NOMO-1 (cell line): ENCODE results near the gene SFN.
A peak's percentile ranks its signal among the peaks of the same experiment; 100 is the strongest.
"Not testable (repeated sequence)": the region's sequence is repeated elsewhere in the genome, so short reads cannot be mapped to it uniquely, and the experiment has no call there.

Experiments
- DNase-seq, 2 experiments: peaks; one replicate each; lab custom pipeline; 2025; ENCODE audit not compliant: unreplicated experiment in 2 of 2; lab: John Stamatoyannopoulos, UW

Gene SFN

DNA sequence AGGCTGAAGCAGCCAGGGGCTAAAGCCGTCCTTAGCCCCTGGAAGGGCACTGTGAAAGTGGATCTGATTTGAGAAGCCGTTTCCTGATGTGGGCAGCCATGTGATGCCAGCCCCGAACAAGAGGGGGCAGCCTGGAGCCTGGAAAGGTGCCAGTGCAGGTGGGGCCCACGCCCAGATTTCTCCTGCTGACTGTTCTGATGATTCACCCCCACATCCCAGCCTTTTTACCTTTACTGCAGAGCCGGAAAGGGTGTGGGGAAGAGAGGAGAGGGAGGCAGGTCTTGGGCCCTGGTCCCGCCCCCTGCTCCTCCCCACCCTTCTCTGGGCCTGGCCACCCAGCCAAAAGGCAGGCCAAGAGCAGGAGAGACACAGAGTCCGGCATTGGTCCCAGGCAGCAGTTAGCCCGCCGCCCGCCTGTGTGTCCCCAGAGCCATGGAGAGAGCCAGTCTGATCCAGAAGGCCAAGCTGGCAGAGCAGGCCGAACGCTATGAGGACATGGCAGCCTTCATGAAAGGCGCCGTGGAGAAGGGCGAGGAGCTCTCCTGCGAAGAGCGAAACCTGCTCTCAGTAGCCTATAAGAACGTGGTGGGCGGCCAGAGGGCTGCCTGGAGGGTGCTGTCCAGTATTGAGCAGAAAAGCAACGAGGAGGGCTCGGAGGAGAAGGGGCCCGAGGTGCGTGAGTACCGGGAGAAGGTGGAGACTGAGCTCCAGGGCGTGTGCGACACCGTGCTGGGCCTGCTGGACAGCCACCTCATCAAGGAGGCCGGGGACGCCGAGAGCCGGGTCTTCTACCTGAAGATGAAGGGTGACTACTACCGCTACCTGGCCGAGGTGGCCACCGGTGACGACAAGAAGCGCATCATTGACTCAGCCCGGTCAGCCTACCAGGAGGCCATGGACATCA, at the start of gene SFN:
Gene SFN (plus strand): TSS at position 369 of the 904 bp plus-strand sequence. CDS start 64 bp downstream, at position 433.
- DNase-seq: peak in 1 of 2 experiments; percentile 26

- no peak for DNase-seq
These were observed 48.6 kb upstream of the SFN start for GRCh38 chr1:26814377-26814776.

- no peak for DNase-seq
These were observed 48.1 kb upstream of the SFN start for GRCh38 chr1:26814893-26815292.

DNA sequence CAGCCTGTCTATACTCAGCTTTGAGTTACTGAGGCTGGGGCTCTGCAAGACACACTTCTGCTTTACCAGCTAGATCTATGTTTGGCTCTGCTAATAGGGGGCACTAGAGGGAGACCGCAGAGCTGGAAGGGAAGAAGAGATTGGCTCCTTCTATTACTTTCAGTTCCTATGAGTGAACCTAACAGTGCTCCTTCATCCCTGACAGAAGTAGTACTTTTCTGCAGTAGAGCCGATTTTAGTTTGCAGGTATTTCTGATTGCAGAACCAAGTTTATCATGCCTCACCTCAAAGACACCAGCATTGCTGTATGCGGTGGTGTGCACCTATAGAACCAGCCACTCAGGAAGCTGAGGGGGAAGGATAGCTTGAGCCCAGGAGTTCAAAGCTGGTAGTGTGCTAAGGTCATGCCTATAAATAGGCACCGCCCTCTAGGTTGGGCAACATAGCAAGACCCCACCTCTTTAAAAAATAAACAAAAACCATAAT, 42.1 kb upstream of the SFN start:
- DNase-seq: peak; percentile 85 to 99

GRCh38 chr1:26822737-26823395, 40.1 kb upstream of the SFN start:
- DNase-seq: no peak

GRCh38 chr1:26824731-26825130, 38.2 kb upstream of the SFN start:
- DNase-seq: no peak

GRCh38 chr1:26826261-26827105, 36.5 kb upstream of the SFN start, which contains the start of gene ZDHHC18:
Gene ZDHHC18 (plus strand): TSS chr1:26826688. CDS start chr1:26826805, 117 bp downstream.
- DNase-seq: peak; percentile 39 to 64

DNA sequence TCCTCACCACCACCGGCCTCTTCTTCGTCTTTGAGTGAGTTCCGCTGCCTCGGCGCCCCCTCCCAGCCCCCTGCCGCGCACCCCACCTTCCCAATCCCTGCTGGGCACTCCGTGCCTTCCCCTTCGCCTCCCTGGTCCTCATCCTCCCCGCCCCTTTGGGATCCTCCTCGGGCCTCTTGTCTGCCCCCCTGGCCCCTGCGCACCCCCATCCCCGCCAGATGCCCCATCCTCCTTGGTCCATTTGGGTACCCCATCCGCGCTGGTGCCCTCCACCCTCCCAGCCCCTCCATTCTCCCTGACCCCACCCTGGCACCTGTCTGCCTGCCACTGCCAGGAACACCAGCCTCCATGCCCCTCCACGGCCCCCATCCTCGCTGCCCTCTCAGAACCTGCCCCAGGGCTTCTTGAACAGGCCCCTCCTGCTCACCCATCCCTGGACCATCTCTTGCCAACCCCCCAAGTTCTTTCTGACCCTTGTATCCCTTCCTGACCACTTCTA, 35.8 kb upstream of the SFN start:
- DNase-seq: no peak

DNA sequence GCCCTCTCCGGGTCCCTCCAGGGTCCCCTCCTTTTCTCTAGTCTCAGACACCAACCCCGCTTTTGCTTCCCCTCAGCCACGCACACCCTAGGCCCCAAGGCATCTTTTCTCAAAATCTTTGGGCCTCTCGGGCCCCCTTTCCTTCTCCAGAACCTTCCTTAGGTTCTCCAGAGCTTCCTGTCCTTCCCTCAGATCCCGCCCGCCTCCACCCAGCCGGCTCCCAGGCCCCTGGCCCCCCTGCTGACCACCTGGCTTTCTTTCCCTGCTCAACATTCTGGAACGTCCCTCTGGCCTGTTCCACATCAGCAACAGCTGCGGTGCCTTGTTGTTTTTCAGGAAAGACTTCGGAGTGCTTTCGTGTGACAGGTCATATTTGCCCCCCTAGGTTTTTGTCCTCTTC, 35.3 kb upstream of the SFN start:
- DNase-seq: no peak

DNA sequence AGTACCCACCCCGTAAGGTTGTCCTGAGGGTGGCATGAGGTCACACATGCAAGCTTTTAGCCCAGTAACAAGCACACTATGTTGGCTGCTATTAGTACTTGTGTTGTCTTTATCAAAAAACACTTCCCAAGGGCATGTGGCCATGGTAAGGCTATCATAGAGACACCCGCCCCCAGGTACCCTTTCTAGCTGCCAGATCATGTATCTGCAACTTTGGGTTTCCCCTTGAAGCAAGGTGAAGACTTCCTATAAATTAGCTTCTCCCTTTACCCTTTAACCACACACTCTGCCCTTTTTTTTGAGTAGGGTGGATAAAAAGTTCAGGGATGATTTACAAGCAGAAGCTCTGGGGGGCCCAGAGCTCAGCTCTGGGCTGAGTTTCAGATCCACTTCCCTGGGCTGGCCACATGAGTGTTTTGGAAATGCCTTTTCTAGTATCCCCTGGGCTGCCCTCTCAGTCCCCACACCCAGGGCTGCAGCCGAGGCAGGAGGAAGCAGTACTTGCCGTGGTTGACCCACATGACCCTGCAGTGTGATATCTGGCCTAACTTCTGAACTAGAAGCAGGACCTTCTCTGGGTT, 34.4 kb upstream of the SFN start:
- peak; percentile 61 to 62 for DNase-seq

- no peak for DNase-seq
These were observed 33.6 kb upstream of the SFN start for GRCh38 chr1:26829184-26829911.

DNA sequence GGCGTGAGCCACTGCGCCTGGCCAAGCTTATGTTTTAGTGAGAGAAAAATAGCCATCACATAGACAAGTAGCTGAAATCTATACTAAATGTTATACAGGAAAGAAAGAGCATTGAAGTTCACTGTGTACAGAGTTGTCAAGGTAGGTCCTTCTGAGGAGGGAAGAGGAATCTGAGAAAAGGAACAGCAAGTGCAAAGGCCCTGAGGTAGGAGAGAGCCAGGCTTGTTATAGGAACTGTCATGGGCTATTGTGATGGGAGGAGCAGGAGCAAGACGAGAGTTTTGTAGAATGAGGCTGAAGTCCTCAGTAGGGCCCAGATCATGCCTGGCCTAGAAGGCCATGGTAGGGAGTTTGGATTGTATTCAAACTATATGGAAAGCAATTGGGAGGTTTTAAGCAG, 31.9 kb upstream of the SFN start:
- no peak for DNase-seq

- no peak for DNase-seq
These were observed 31.3 kb upstream of the SFN start for GRCh38 chr1:26831546-26832248.

DNA sequence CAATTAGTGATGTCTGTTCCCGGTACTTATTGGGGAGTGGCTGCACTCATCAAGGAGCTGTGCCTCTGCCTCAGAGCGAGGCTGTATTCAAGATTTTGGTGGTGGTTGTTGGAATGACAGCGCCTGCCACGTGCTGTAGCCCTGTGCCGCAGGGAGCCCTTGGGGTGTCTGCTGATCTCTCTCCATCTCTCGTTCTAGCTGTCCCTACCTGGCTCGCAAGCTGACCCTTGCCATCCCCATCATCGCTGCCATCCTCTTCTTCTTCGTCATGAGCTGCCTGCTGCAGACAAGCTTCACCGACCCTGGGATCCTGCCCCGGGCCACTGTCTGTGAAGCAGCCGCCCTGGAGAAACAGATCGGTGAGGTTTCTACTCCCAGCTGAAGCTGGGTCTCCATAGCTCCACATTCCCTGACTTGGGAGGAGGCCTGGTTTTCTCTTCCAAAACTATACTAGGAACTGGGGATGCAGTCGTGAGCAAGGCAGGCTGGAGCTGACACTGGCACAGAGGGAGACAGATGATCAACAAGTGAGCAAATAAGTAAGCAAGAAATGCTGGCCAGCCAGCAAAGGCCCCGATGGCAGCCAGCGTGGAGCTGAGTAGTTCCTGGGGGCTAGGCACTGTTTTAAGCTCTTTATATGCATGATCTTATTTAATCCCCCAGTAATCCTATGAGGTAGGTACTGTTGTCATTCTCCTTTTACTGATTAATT, 30.5 kb upstream of the SFN start:
- no peak for DNase-seq

- DNase-seq: no peak
These were observed 29.2 kb upstream of the SFN start for GRCh38 chr1:26833432-26834405.

DNA sequence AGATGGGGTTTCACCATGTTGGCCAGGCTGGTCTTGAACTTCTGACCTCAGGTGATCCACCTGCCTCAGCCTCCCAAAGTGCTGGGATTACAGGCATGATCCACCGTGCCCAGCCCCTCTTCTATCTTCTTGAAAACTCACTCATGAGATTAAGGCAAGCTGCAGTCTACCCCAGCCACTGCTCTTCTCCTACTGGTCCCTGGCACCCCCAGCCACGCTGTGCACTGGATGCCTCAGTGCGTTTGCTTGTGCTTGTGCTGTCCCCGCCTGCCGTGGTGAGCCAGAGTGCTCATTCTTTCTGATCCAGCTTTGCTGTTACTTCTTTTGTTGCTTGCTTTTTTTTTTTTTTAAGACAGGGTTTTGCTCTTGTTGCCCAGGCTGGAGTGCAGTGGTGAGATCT, 25.3 kb upstream of the SFN start:
- not testable (repeated sequence) for DNase-seq
